ENCODE measurements around the gene TBC1D7.

The TBC1D7 gene

DNA sequence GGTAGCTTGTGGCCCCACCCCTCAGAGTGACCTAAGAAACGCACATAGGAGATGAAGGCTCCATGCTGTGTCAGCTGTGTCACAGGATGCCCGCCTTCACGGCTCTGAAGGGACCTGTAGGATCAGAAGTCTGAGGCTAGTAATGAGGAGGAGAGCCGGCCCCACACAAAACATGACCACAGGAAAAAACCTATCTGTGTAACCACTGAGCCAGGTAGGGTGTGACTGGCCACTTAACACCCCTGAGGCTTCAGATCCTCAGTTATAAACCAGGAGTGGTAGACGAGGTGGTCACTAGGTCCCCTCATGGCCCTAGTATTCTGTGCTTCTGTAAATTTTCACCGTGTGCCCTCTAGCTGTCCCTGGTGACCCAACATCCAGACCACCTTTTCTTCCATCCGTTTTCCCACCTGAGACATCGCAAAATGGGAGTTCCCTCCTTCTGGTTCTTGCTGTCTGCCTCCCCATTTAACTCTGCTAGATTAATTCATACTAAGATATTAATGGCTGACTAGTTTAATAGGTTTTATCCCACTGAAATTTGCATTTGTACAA, 52.8 kb downstream of the TBC1D7 start:
- DNase-seq = no peak
- intact Hi-C loops (cut with DNase I) = no loop called here

DNA sequence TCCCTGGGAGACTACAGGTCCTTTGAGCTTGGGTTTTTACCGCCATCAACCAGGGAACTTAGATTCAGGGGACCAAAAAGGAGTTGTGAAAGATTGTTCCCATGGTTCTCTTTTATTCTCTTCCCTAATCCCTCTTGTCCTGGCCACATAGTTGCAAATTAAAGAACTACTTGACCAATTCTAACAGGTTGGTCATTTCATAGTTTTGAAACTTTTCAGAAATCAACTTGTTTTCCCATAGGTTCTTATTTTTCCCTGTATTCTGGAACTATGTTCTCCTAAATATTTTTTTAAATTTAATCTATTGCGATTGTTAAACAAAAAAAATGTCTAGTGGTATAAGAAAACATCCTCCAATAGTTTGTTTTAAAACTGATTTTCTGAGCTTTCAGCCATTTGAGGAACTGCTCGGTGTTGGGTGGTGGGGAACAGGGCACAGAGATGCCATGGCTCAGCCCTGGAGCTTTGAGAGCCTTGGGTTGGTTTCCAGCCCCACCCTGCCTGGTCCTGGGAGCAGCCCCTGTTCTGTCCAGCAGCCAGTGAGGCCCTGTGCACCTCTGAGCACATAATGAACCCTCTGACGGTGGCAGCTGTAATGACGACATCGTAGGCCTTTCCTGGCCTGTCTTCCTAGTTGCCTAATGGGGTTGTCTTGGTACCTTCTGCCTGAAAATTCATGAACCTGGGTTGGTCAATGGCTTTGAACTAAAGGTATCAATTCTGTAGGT, 53.5 kb downstream of the TBC1D7 start:
- intact Hi-C loops (cut with DNase I) = no loop called here

DNA sequence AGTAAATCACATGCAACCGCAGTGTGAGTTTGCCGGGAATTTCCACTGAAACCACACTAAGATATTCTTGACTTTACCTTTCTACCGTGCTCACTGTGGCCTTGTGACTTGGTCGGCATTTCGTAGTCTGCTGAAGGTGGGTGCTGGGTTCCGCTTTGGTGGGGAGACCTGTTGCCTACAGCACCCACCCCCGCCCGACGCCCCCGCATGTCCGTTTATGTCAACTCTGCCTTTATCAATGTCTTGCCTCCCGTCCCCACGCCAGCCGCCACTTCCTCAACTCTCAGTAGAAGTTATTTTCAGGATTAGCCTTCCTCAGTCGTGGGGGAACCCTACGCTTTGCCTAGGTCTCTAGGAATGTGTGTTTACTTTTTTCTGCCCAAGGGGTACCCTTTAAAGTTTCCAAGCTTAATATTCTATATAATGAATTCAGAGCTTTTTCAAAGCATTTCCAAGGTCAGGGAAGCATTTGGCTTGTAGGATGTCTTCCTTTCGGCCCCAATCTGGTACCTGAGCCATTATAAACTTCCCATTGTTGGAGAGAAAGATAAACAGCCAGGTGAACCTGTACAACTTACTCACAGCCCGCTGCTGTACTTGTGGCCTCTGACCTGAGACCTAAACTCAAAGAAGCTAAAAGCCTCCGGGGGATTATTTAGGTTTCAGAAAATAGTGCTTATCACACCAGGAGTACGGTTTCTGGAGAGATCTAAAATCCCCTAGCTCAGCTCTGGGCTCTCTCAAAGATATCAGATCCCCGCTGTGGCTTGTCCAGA, 54.2 kb downstream of the TBC1D7 start:
- intact Hi-C loops (cut with DNase I) = no loop called here
- no peak for DNase-seq

More for the DNA sequence above, 53.5 kb downstream of the TBC1D7 start:
- no peak for DNase-seq

DNA sequence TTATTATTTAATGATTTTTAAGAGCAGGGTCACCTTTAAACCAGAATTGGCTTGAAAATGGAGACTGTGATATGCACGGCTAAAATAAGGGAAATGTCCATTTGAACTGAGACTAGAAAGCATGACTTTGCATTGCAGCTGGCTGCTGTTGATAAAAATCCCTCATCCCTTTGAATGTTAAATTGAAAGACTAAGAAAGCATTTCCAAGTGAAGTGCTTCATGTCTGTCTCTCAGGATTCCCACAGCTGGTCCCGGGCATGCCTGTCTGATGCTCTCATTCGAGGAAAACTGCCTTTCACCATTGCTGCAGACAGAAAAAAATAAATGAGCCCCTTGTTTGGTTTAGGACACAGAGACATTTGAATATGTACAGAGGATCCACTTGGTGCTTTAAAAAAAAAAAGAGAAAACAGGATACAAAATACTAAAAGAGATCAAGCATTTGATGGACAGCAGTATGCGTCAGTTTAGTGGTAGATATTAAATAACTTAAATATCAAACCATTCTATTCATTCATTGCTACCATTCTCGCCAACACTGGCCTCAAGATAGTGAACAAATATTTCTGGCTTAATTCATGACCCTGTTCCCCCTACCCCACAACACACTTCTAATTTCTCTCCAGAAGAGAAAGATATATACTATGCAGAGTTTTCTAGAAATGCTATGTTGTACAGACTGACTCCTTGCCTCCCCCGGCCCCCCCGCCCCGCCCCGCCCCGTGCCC, 55.0 kb downstream of the TBC1D7 start:
- intact Hi-C loops (cut with DNase I) = no loop called here

GRCh38 chr6:13272131-13273046, 55.9 kb downstream of the TBC1D7 start:
- intact Hi-C loops (cut with DNase I) = no loop called here

More for the DNA sequence above, 55.0 kb downstream of the TBC1D7 start:
- no peak for DNase-seq

GRCh38 chr6:13268913-13269518, 59.3 kb downstream of the TBC1D7 start:
- intact Hi-C loops (cut with DNase I) = no loop called here
- no peak for DNase-seq

More at GRCh38 chr6:13272131-13273046, 55.9 kb downstream of the TBC1D7 start:
- no peak for DNase-seq

DNA sequence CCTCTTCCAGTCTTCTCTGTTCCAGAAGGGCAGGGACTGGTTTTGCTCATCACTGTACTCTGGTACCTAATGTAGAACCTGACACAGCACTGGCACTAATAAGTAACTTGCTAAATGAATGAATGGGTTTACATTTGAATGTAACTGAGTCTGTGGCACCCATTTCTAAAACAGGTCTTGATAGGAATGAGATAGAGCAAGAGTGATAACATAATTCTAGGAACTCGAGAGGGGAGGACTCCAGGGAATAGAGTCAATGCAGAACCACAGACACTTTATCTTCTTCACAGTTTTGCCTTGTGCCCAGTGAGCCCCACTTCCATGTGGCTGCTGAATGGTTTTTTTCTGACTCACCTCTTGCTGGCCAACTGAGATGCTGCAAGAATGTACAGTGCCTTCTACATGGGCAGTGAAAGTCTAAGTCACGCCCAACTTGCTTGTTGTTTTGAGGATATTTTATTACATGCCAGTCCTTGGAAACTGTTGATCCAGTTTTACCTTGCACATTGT, 61.1 kb downstream of the TBC1D7 start:
- intact Hi-C loops (cut with DNase I) = no loop called here
- DNase-seq = no peak

- intact Hi-C loops (cut with DNase I) = no loop called here
- no peak for DNase-seq
These were observed 64.7 kb downstream of the TBC1D7 start for GRCh38 chr6:13263669-13264068.

DNA sequence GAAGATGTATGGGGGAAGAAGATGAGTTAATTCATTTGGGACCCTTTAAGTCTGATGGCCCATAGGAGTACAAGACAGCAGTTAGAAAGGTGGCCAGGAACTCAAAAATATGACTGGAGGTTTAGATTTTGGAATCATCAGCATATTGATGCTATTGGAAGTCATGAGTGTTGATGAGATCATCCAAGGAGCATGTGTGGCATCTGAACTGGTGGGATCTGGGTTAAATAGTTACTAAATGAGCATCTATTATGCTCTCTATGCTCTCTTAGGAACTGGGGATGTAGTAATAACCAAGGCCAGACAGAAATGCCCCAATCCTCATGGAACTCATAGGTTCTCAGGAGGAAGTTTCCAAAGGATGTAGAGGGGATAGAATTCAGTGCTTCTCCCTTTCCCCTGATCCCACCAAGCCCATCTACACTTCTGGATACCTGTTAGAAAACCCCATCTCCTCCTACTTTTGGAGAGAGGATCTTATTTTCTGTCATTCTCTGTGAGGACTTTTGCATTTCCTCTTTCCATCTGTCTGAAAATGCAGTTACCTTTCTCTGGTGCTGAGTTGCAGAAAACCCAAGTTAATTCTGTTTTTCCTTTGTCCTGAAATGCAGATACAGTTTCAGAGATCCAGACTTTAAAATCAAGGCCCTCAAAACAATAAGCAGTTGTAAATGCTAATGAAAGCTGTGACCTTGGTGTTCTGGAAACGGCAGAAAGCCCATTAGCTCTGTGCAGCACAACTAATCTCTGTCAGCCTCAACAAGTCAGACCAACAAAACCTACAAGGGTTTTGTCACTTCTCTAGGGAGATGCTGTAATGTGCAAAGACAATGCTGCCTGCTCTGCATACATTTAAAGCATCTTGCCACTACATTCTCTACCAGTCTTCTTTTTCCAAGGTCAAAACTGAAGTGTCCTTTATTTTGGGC, 65.8 kb downstream of the TBC1D7 start:
- intact Hi-C loops (cut with DNase I) = no loop called here
- DNase-seq = no peak

DNA sequence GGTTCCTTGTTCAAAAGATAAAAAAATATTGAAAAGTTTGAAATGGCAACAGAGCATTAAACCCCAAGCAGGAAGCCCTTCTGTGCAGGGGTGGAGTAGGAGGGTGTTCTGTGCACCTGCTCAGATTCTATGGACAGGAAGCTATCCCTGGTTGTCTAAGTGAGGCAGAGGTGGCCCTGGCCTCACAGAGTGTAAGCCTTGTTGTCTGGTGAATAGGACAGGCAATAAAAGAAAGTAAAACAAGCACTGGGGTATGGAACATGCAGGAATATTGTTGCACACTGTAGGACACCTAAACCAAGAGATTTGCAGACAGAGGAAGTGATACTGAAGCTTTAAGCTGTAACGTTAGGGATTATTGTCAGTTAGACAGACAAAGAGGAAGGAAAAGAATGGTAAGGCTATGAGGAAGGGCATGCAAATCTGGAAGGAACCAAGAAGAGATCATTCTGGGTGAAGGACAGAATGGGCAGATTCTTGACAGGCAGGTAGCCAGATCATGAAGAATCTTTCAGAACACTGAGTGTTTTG, 66.8 kb downstream of the TBC1D7 start:
- no peak for DNase-seq
- intact Hi-C loops (cut with DNase I) = no loop called here

- intact Hi-C loops (cut with DNase I) = no loop called here
- no peak for DNase-seq
These were observed 67.5 kb downstream of the TBC1D7 start for GRCh38 chr6:13260831-13261230.

DNA sequence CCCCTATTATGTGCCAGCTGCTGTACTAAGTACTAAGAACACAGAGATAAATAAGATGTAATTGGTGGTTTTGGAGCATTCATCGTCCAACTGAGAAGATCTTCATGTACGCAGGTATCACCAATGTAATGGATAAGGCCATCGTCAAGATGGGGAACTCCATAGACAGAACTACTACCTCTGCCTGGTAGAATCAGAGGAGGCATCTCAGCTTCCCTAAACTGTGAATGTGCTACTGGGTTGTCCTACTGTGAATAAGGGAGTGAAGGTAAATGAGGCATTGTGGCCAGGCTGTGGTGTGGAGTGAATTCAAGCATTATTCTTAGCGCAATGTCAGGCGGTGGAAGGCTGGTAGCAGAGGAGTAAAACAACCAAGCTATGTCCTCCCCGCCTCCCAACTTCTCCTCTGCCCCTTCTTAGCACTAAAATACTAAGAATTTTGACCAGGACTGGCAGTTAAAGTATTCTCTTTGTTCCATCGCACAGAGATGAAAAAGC, 68.2 kb downstream of the TBC1D7 start:
- intact Hi-C loops (cut with DNase I) = no loop called here
- no peak for DNase-seq

GRCh38 chr6:13259393-13259792, 68.9 kb downstream of the TBC1D7 start:
- no peak for DNase-seq
- intact Hi-C loops (cut with DNase I) = no loop called here

GRCh38 chr6:13256266-13257001, 71.9 kb downstream of the TBC1D7 start:
- intact Hi-C loops (cut with DNase I) = no loop called here
- no peak for DNase-seq

All from posterior cingulate gyrus (tissue), 11 donors.